Tibial nerve (tissue), 3 donors: ENCODE measurements around the gene TOX2.

ENCODE experiments used
- POLR2A ChIP-seq, 2 donors: fragments of 450-650 bp; IDR thresholded peaks; one replicate each; pipeline ENCODE4 v1.6.1; 2017; ENCODE audit warnings: antibody characterized with exemption in 2 of 2, mild to moderate bottlenecking in 2 of 2, moderate library complexity in 2 of 2
- TF ChIP-seq, protein P1 (sequence below), 5 experiments: fragments of 200-600 bp in 3 of 5; fragments of 450-650 bp in 2 of 5; sonication (generic) in 3 of 5; IDR thresholded peaks; one replicate each; pipeline ENCODE4 v1.5.1; 2016 to 2019; ENCODE audit warnings: antibody characterized with exemption in 5 of 5, mild to moderate bottlenecking in 3 of 5, moderate library complexity in 2 of 5

DNA sequence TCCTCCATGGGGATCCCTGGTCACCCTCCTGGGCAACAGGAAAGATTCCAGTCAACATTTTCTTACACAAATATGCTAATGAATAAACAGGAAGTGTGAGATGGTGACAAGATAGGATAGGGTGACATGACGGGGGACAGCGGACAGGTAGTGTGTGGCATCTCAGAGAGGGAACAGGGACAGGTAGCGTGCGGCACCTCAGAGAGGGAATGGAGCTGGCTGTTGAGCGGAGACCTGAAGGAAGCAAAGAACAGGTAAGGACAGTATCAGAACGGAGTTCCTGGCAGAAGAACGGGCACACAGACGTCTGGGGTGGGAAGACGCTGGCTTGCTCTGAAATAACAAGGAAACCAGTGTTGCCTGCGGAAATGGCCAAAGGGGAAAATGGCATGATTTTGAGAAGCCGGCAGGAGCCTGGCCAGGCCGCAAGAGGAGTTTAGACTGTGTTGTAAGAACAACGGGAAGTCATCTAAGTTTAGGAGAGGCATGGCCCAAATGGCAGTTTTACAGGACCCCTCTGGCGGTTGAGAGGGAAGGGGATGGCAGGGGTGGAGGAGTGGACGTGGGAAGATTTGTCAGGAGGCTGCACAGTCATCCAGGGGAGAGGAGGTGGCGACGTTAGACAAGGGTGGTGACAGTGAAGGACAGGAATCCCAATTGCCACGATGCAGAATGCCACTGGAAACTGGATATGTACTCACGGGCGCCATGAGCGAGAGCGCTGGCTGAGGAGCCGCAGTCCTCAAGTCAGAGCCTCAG, 160.7 kb downstream of the TOX2 start:
- TF ChIP-seq POLR2A (IDR thresholded peaks at IDR 0.05): no peak
- TF ChIP-seq, protein P1, sequence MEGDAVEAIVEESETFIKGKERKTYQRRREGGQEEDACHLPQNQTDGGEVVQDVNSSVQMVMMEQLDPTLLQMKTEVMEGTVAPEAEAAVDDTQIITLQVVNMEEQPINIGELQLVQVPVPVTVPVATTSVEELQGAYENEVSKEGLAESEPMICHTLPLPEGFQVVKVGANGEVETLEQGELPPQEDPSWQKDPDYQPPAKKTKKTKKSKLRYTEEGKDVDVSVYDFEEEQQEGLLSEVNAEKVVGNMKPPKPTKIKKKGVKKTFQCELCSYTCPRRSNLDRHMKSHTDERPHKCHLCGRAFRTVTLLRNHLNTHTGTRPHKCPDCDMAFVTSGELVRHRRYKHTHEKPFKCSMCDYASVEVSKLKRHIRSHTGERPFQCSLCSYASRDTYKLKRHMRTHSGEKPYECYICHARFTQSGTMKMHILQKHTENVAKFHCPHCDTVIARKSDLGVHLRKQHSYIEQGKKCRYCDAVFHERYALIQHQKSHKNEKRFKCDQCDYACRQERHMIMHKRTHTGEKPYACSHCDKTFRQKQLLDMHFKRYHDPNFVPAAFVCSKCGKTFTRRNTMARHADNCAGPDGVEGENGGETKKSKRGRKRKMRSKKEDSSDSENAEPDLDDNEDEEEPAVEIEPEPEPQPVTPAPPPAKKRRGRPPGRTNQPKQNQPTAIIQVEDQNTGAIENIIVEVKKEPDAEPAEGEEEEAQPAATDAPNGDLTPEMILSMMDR (IDR thresholded peaks at IDR 0.05): no peak
